NCI-H446 (cell line): ENCODE results near the gene CROCC.
"Not testable (repeated sequence)": the region's sequence is repeated elsewhere in the genome, so short reads cannot be mapped to it uniquely, and the experiment has no call there.

Source experiments
- DNase-seq, 2 experiments: peaks; one replicate each; lab custom pipeline; 2025; lab: John Stamatoyannopoulos, UW

The CROCC gene, protein sequence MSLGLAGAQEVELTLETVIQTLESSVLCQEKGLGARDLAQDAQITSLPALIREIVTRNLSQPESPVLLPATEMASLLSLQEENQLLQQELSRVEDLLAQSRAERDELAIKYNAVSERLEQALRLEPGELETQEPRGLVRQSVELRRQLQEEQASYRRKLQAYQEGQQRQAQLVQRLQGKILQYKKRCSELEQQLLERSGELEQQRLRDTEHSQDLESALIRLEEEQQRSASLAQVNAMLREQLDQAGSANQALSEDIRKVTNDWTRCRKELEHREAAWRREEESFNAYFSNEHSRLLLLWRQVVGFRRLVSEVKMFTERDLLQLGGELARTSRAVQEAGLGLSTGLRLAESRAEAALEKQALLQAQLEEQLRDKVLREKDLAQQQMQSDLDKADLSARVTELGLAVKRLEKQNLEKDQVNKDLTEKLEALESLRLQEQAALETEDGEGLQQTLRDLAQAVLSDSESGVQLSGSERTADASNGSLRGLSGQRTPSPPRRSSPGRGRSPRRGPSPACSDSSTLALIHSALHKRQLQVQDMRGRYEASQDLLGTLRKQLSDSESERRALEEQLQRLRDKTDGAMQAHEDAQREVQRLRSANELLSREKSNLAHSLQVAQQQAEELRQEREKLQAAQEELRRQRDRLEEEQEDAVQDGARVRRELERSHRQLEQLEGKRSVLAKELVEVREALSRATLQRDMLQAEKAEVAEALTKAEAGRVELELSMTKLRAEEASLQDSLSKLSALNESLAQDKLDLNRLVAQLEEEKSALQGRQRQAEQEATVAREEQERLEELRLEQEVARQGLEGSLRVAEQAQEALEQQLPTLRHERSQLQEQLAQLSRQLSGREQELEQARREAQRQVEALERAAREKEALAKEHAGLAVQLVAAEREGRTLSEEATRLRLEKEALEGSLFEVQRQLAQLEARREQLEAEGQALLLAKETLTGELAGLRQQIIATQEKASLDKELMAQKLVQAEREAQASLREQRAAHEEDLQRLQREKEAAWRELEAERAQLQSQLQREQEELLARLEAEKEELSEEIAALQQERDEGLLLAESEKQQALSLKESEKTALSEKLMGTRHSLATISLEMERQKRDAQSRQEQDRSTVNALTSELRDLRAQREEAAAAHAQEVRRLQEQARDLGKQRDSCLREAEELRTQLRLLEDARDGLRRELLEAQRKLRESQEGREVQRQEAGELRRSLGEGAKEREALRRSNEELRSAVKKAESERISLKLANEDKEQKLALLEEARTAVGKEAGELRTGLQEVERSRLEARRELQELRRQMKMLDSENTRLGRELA (N-terminal part only)

DNA sequence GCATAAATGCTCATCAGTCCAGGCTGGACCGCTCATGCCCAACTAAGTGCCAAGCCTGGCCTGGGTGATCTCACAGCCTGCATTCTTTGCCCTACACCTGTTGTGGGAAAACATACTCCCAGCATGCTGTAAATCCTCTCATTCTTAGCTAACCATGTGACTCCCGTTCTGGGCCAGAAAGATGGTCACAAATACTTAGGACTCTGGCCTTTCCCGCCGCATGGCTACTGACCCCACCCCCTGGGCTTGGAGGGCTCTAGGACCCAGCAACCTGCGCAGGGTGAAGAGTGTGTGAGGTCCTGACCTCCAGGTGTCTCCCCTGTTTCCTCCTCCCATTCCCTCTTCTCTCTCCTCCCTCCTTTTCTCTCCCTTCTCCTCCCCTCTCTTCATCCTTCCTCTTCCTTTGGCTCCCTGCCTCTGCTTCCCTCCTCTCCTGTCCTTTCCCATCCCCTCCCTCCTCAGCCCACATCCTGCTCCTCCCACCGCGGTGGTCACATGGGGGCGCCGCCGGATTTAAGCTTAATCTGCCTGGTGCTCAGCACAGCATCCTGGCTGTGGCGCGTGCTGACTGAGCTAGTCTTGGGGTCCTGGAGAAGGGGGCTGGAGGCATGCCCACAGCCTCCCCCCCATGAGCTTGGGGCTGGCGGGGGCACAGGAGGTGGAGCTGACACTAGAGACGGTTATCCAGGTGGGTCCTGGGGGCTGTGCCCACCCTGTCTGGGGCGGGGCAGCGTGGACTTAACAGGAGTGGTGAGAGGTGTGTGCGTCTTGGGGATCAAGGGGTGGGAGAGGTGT is at the start of gene CROCC:
TSS of gene CROCC (plus strand) at position 541 of the 795 bp plus-strand sequence. CDS start at position 629, 88 bp downstream.
- DNase-seq, result no peak

DNA sequence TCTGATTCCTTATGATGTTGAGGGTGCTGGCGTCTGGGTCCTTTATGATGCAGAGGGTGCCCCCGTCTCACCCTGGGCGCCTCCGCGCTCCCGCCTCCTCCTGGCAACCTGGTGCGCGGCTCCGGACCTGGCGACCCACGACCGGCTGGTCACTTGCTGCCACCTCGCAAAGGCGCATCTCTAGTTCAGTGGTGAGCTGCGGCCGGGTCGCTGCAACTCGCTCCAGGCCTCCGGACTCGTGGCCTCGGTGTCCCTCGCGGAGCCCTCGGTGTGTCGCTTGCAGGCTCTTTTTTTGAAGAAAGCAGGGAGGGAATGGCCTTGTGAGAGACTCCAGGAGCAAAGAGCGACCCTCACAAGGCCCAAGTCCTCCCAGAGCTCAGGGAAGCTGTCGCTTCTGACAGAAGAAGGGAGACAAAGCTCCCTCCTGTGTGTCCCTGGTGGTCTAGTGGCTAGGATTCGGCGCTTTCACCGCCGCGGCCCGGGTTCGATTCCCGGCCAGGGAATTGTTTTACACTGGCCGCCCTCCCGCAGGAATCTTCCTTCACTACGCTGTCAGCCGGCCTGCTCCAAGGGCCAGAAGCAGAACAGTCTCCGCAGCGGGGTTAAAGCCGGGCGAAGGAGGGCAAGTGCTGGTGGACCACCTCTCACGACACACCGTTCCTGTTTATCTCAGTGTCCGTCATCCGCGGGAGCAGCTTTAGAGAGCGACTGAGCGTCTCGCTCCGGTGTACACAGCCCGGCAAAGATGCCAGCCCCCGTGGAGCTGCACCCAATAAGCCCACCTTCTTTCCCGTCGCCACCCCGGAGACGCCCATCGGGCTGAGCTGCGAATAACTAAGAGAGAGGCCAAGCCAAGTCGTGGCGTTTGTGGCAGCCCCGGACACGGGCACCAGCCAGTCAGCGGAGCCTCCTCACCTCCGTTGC is 49.3 kb upstream of the CROCC start:
- not testable (repeated sequence) for DNase-seq

DNA sequence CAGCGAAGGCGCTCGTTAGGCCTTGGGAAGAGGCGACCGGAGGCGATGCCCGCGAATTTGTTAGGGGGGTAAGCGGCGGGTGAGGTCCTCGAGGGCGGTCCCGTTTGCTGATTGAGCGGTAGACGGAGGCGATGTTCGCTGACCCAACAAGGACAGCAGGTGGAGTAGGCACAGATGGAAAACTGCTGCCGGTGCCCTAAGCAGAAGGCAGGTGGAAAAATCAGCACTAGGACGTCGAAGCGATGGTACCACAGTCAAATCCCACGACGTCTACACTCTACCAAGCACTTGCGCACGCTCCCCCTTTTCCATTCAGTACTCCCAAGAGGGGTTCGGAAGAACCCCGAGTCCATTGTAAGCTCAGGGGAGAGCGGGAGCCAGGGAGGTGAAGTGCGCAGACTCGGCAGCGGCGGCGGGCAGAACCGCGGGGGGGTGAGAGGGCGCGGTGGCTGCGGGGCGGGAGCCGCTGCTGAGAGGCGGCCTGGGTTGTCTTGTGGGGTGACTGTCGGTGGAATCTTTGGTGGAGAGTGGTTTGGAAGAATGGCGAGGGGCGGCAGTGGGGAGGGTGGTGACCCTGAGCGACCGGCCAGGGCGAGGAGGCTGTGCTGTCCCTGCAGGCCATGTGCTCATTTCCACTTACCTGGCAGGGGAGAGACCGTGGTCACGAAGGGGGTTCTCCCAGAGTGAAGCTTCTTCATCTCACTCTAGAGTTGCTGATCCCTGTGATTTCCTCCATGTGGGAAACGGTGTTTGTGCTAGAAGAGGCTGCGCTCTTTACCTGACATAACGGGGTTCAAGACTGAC is 48.5 kb upstream of the CROCC start:
- not testable (repeated sequence) for DNase-seq

DNA sequence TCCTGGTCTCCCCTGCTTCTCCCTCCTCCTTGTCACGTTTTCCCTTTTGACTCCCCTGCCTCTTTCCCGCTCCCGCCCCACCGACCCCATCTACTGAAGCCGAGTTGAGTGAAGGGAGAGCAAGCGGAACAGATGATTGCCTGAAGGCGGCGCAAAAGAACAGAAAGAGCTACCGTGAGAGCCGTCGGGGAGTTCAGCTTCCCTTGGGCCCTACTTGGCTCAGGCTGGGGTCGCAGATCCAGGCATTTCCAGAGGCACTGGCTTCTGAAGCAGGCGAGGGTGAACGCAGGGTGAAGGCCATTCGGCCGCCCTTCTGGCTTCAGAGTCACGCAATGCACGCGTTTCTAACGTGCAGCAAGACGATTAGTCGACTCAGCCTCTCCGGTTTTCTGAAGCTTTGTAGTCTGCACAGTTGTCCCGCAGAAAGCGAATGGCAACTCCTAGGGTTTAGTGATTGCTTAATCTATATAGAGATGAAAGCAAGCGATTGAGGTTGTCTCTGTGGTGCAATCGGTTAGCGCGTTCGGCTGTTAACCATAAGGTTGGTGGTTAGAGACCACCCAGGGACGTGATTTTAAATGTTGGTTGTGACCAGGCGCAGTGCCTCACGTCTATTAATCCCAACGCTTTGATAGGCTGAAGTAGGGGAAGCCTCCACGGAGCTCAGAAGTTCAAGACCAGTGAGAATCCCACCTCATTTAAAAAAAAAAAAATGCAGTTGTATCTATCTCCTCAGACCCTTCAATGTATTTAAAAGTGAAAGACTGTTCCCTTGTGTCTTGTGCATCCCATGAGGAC is 46.6 kb upstream of the CROCC start:
- not testable (repeated sequence) for DNase-seq

DNA sequence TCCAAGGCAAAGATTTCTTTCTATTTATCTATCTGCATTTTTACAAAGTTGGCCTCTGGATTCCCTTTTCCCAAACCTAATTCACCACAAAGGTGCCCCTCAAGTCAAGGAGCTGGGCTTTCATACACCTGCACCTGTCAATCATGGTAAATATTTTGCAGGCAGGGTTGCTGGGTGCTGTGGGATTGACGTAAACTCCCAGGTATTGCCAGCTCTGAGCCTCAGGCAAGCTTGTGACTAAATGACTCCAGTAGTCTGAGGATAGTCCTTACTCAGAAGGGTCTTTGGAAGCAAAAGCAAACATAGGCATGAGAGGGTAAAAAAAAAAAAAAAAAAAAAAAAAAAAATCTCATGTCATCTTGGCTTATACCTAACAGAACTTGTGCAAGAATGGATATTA is 40.0 kb upstream of the CROCC start:
- not testable (repeated sequence) for DNase-seq

DNA sequence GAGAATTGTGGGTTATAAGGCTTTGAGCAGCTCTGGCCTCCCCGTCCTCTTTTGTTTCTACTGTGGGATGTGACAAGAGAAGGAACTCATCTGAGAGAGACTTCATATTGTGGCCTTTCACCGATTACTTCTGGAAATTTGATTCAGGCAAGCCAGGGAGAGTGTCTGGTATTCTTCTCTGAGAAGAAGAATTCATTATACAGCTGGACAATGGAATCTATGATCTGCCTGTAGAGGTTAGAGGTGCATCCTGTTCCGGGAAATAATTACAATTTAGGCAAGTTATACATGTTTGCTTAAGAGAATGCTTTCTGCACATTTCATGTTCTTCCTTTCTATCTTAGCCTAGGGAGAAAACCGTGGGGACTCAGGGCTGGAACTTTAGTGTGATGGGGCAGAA is 38.7 kb upstream of the CROCC start:
- no peak for DNase-seq

DNA sequence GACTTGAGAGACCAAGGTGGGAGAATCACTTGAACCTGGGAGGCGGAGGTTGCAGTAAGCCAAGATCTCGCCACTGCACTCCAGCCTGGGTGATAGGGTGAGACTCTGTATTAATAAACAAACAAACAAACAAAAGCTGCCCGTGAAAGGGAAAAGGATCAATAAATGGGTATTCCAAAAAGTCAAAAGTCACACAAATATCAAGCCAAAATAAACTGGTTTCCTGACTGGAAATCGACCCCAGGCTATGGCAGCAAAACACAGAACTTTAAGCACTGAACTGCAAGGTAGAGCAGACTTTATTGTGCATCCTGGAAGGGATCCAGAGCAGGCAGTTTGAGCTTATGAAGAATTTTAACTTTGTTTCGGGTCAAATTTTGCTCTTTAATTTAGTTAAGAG is 37.2 kb upstream of the CROCC start:
- DNase-seq, result not testable (repeated sequence)

DNA sequence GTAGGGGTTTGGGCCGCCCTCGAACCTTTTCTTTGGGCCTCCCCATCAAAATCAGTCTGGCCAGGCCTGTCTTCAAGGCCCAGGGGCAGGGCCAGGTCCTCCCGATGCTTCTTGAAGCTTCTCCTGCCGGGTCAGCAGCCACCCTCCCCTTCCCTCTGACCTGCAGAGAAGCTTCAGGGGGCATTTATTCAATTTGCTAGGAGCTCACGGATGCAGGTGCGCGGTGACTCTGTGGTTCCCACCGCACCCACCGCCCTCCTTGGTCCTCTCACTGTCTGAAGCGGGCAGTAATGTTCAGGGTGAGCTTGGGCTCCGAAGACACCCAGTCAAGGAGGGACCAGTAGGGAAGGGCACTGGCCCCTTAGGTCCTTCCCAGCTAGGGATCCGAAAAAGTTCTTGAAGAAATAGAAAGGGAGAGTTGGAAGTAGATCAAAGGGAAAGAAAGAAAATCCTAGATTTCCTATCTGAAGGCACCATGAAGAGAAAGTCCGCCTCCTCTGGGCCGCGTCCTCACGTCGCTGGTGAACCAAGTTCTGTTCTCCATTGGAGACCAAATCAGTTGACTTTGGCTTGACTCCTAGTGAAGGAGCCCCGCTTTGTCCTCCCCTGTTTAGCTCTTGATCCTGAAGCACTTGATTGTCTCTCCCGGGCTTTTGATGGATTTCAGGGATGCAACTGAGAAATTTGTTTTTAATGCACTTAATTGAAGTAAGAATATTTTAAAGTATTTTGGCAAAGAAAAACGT is 34.7 kb upstream of the CROCC start:
- no peak for DNase-seq

DNA sequence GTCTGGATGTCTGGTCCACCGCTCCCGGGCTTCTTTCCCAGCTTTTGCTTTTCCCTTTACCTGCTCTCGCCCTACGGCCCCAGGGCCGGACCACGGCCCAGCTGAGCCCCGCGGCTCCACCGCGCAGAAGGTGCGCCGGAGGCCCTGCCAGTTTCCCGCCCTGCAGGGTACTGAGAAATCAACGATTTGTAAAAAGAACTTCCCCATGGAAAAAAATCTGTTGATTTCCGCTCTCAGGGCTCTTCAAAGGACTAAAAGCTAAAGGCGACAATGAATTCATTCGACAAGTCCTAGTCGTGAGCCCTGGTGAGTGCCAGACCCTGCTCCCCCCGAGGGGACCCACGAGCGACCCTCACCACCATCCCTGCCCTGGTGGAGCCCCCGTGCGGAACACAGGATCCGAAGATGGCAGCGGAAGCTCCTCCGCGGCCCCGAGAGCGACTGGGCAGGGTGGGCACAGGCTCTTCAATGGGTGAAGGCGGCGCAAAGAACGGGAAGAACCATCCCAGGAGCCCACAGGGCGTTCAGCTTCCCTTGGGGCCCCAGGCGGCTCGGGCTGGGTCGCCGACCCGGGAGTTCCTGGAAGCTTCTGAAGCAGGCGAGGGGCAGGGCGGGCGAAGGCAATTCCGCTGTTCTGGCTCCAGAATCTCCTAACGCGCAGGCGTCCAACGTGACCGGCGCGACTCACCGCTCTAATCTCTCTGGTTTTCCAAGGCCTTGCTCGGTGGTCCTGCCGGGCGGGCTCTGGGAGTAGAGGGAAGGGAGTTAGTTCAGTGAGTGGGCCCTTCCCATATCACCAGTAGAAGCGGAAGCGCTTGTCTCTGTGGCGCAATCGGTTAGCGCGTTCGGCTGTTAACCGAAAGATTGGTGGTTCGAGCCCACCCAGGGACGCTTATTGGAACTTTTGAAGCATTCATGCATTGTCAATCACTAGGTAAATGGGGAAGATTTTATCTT is 32.6 kb upstream of the CROCC start:
- no peak for DNase-seq

DNA sequence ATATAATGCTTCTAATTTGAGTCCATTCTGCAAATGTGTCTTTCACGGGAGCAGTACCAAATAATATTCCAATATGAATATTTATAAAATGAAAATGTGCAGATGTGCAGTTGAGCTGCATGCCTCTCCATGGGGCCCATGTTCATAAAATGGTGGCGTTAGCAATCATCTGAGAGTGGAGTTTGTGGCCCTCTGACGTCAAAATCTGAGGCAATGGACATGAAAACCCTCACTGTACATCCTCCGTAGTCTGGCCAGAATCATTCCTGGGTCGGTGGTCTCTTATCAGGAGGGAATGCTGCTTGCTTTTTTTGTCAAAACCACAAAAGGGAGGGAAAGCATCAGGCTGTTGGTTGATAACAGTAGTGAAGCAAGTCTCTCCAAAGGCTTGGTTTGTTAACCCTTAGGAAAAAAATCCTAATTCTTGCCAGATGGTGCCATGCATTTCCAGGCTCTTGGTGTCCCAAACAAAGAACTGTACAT is 31.2 kb upstream of the CROCC start:
- not testable (repeated sequence) for DNase-seq

DNA sequence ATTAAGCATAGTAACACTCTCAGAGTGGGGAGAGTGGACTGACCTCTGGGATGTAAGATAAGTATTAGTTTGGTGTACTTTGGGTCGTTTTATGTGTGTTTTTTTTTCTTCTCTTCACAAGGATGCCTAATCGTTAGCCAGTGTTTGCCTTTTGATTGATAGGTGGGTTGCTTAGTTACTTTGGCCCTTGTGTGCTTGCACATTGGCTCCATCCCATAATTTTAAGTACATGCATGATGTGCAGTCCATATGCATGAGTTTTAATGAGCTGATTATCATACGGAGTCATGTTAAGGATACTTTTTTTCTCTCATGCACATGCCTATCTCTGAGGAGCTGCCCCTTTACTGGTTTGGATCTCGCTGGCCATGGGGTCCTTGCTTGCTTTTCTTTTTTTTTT is 30.7 kb upstream of the CROCC start:
- not testable (repeated sequence) for DNase-seq

DNA sequence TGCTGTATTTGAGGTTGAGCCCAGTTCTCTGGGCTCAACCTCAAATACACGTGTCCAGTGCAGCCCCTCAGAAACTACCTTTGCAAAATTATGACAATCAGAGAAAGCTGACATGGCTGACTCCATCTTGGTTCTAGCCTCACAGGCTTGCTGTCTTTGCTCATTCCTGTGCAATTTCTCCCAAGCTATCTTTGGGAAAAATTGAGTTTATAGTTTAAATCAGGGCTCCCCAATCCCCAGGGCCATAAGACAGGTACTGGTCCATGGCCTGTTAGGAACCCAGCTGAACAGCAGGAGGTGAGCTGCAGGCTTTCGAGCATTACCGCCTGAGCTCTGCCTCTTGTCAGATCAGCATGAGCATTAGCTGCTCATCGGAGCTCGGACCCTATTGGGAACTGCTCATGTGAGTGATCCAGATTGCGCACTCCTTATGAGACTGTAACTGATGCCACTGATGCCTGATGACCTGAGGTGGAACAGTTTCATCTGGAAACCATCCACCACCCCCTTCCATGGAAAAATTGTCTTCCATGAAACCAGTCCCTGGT is 28.7 kb upstream of the CROCC start:
- DNase-seq, result not testable (repeated sequence)

DNA sequence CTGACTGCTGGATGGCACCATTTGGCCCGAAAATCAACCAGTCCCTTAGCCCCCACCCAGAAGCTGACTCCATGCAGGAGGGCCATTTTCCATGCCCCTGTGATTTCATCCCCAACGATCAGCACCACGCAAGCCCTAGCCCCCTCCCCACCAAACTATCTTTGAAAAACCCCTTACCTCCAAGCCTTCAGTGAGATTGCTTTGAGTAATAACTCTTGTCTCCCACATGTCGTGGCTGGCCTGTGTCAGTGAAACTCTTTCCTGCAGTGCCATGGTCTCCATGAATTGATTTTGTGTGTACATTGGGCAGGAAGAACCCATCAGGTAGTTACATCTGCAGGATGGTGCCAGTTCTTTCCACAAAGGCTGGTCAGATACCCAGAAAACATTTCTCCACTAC is 27.9 kb upstream of the CROCC start:
- not testable (repeated sequence) for DNase-seq

DNA sequence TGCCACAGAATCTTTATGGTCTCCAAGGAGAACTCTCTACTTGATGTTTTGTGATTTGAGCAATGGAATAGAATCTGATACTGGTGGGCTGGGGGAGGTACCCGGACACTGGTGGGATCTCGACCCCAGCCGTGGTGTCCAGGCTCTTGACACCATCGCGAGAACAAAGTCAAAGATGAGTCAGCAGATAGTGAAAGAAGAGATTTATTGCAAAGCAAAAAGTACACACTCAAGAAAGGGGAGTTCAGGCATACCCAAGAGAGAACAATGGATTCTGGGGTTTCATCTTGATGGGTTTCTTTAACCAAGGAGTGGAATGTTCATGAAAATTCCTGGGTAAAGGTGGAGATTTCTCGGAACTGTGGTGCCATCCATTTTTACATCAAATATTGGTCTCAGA is 27.4 kb upstream of the CROCC start:
- DNase-seq, result not testable (repeated sequence)

DNA sequence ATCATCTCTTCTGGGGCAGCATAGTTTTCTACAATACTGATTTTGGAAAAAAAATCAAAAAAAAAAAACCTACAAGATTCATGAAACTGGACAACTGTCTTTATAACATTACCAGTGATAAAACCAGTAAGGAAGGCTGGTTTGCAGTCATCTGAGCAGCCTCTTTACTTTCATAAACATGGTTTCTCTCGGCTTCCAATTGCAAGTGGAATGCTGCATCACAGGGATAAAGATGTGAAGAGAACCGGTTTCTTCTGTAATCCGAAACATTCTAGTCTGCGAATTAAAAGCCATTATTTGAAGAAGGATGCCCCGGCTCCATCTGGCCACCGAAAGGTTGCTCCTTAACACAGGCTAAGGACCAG is 26.5 kb upstream of the CROCC start:
- not testable (repeated sequence) for DNase-seq
